Measurements from ENCODE around the gene ACLY. TPM values are rescaled to one million over a fixed set of nuclear protein-coding genes. Genes with fewer than 3 reads are reported as not detected.

ACLY gene
- total and polyA plus RNA-seq, 11 donors: 8.3 to 55.5 (median 34.7) TPM

DNA sequence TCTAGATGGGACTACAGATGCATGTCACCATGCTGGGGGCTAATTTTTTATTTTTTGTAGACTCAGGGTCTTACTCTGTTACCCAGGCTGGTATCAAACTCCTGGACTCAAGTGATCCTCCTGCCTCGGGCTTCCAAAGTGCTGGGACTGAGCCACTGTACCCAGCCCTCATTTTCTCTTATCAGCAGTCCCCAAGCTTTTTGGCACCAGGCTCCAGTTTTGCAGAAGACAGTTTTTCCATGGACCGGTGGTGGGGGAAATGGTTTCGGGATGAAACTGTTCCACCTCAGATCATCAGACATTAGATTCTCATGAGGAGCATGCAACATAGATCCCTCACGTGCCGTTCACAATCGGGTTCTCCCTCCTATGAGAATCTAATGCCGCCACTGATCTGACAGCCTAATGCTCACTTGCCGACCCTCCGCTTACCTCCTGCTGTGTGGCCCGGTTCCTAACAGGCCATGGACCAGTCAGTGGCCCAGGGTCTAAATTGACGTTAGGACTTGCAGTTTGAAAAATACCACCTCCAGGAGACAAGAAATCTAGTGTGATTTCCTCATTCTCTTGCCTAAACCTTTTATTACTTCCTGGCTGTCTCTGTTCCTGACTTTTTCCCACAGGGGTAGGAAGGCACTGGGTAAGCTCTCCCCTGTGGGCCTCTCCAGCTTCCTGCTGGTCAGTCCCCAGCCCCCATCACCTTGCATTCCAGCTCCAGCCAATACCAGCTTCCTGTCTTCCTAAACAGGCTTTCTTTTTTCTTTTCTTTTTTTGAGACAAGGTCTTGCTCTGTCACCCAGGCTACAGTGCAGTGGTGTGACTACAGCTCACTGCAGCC lies 38.5 kb upstream of the ACLY start:
- TF ChIP-seq, protein P1, sequence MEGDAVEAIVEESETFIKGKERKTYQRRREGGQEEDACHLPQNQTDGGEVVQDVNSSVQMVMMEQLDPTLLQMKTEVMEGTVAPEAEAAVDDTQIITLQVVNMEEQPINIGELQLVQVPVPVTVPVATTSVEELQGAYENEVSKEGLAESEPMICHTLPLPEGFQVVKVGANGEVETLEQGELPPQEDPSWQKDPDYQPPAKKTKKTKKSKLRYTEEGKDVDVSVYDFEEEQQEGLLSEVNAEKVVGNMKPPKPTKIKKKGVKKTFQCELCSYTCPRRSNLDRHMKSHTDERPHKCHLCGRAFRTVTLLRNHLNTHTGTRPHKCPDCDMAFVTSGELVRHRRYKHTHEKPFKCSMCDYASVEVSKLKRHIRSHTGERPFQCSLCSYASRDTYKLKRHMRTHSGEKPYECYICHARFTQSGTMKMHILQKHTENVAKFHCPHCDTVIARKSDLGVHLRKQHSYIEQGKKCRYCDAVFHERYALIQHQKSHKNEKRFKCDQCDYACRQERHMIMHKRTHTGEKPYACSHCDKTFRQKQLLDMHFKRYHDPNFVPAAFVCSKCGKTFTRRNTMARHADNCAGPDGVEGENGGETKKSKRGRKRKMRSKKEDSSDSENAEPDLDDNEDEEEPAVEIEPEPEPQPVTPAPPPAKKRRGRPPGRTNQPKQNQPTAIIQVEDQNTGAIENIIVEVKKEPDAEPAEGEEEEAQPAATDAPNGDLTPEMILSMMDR (IDR thresholded peaks at IDR 0.05): no peak
- no peak for TF ChIP-seq POLR2A (IDR thresholded peaks at IDR 0.05)
- Histone ChIP-seq H3K4me1 (no peaks in the 10 kb centered on the region), H3K27me3 (no peaks in the 10 kb centered on the region), H3K36me3 (no peaks in the 10 kb centered on the region), H3K4me3 (no peak overlapping the region), H3K9me3 (no peaks in the 10 kb centered on the region), H3K27ac (no peak overlapping the region)
- ATAC-seq (no peak), DNase-seq (no peak)
- intact Hi-C loops (cut with DNase I): loop anchor here in 1 of 10 donors (10.0 kb wide), 1 partner anchor 222 kb away; the partner anchor contains the start of gene HAP1
- 68 to 78% (median 71%) methylated on average over 11 of the region's 11 CpGs for WGBS, 4 donors

DNA sequence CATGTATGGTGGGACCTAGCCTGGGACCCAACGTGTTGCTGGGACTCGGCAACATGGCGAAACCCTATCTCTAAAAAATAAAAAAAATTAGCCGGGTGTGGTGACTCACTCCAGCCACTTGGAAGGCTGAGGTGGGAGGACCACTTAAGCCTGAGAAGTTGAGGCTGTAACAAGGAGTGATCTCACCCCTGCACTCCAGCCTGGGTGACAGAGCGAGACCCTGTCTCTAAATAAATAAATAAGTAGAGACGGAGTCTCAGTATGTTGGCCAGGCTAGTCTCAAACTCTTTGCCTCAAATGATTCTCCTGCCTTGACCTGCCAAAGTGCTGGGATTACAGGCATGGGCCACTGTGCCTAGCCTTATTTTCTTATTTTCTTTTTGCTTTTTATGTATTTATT lies 37.8 kb upstream of the ACLY start:
- TF ChIP-seq POLR2A (IDR thresholded peaks at IDR 0.05): no peak
- TF ChIP-seq, protein P1 (IDR thresholded peaks at IDR 0.05): no peak
- 90 to 97% (median 95%) methylated on average over 6 of the region's 6 CpGs for WGBS, 4 donors
- no peak for DNase-seq

DNA sequence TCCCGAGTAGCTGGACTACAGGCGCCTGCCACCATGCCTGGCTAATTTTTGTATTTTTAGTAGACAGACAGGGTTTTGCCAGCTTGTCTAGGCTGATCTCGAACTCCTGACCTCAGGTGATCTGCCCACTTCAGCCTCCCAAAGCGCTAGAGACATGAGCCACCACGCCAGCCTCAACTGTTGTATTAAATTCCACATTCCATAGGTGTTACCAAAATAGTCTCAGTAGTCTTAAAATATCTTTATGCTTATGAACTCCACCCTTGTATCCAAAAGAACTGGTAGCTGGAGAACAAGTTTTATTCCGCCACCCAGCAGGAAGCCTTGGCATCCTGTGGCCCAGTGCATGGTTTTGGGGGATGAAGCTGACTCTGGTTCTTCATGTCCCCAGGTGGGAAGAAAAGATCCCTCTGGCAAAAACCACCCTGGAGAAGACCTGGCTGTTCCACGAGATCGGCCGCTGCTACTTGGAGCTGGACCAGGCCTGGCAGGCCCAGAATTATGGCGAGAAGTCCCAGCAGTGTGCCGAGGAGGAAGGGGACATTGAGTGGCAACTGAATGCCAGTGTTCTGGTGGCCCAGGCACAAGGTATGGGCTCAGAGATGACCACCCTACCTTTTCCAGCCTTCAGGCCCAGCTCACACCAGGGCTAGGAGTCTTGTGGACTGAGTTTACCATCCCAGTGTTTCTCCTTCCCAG lies 30.2 kb upstream of the ACLY start:
- Histone ChIP-seq H3K4me1 (no peaks in the 10 kb centered on the region), H3K27me3 (no peaks in the 10 kb centered on the region), H3K36me3 (peaks cover 0 to 5% (median 0%) of the 10 kb centered on the region in 9 donors), H3K27ac (no peak overlapping the region), H3K9me3 (no peaks in the 10 kb centered on the region), H3K4me3 (no peak overlapping the region)
- ATAC-seq (no peak), DNase-seq (no peak)
- TF ChIP-seq, protein P1 (IDR thresholded peaks at IDR 0.05): no peak
- TF ChIP-seq POLR2A (IDR thresholded peaks at IDR 0.05): no peak
- 71 to 76% (median 76%) methylated on average over 11 of the region's 11 CpGs for WGBS, 4 donors
- intact Hi-C loops (cut with DNase I): no loop called here

More for the DNA sequence above, 37.8 kb upstream of the ACLY start:
- Histone ChIP-seq H3K9me3 (no peaks in the 10 kb centered on the region), H3K36me3 (no peaks in the 10 kb centered on the region), H3K4me3 (no peak overlapping the region), H3K27ac (no peak overlapping the region), H3K27me3 (no peaks in the 10 kb centered on the region), H3K4me1 (no peaks in the 10 kb centered on the region)
- no peak for ATAC-seq
- intact Hi-C loops (cut with DNase I): loop anchor here in 1 of 10 donors (10.0 kb wide), 1 partner anchor 222 kb away; the partner anchor contains the start of gene HAP1

DNA sequence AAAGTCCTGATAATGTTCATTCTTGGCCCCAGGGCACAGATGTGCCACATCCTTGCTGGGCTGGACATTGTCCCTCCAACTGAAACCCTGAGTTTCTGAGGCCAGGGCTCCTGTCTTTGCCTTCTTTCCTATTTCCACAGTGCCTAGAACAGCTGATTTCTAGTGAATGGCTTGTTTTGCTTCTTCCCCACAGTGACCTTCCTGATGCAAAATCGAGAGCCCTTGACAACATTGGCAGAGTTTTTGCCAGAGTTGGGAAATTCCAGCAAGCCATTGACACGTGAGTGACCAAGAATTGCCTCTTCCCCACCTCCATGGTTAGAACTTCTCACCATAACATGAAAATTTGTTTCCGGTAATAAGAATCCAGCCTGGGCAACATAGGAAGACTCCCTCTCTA lies 26.2 kb upstream of the ACLY start:
- intact Hi-C loops (cut with DNase I): loop anchor here in 1 of 10 donors (1.0 kb wide), 1 partner anchor 10 kb away; no protein-coding TSS in a partner anchor
- Histone ChIP-seq H3K4me1 (no peaks in the 10 kb centered on the region), H3K27me3 (no peaks in the 10 kb centered on the region), H3K27ac (no peak overlapping the region), H3K4me3 (no peak overlapping the region), H3K9me3 (no peaks in the 10 kb centered on the region), H3K36me3 (peaks cover 0 to 5% (median 0%) of the 10 kb centered on the region in 9 donors)
- ATAC-seq (no peak), DNase-seq (no peak)
- WGBS, 4 donors: 76 to 84% (median 80%) methylated on average over 3 of the region's 3 CpGs
- TF ChIP-seq, protein P1 (IDR thresholded peaks at IDR 0.05): no peak
- TF ChIP-seq POLR2A (IDR thresholded peaks at IDR 0.05): no peak

Measured in heart left ventricle (tissue), 16 donors.